ENCODE data around the gene EPHB1.

The EPHB1 gene

GRCh38 chr3:134761213-134761612 lies 33.8 kb upstream of the EPHB1 start:
- Histone ChIP-seq H3K9me3 (no peaks in the 10 kb centered on the region), H3K4me1 (no peaks in the 10 kb centered on the region), H3K4me3 (ENCODE audit: low read depth, low read length) (no peak overlapping the region), H3K36me3 (no peaks in the 10 kb centered on the region), H3K27me3 (no peaks in the 10 kb centered on the region; the same call in 1 of the 2 replicates)
- no peak for DNase-seq
- no peak for TF ChIP-seq CTCF (IDR thresholded peaks at IDR 0.05; ENCODE audit: low read depth, low read length)

DNA sequence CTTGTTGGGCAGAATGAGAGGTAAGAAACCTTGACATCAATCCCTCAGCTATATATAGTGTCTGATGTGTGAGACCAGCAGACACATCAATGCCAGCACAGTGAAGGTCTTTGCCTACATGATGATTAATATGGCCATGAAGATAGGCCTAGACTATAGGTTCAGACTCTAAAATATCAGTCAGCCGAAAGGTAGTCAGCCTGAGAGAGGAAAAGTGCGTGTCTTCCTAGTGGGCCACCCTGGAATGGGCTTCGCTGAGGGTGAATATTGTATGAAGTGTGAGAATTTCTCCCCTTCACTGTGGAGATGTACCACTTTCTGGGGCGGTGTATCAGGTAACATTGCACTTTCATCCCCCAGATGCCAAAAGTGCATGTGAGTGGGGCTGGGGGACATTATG lies 33.0 kb upstream of the EPHB1 start:
- Histone ChIP-seq H3K4me1 (no peaks in the 10 kb centered on the region), H3K27me3 (no peaks in the 10 kb centered on the region; the same call in 1 of the 2 replicates), H3K36me3 (no peaks in the 10 kb centered on the region), H3K4me3 (ENCODE audit: low read depth, low read length) (no peak overlapping the region), H3K9me3 (no peaks in the 10 kb centered on the region)
- no peak for TF ChIP-seq CTCF (IDR thresholded peaks at IDR 0.05; ENCODE audit: low read depth, low read length)
- no peak for DNase-seq

DNA sequence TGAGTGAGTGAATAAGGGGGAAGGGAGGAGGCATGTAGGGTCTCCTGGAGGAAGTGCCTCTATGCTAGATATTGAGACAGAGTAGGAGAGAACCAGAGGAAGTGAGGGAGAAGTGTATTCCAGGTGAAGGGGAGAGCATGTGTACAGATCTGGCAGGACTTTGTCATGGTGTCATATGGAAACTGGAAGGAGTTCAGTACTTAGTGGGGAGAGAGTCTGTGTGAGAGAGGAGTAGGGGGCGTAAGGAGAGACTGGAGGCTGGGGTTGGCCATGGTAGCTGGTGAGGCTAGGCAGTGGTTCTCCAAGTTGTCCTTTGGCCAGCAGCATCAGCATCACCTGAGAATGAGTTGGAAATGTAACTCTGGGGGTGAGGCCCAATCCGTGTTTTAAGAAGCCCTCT lies 29.6 kb upstream of the EPHB1 start:
- no peak for DNase-seq
- Histone ChIP-seq H3K36me3 (no peaks in the 10 kb centered on the region), H3K4me1 (no peaks in the 10 kb centered on the region), H3K27me3 (no peaks in the 10 kb centered on the region; the same call in 1 of the 2 replicates), H3K9me3 (no peaks in the 10 kb centered on the region), H3K4me3 (ENCODE audit: low read depth, low read length) (no peak overlapping the region)
- TF ChIP-seq CTCF (IDR thresholded peaks at IDR 0.05; ENCODE audit: low read depth, low read length), result no peak

DNA sequence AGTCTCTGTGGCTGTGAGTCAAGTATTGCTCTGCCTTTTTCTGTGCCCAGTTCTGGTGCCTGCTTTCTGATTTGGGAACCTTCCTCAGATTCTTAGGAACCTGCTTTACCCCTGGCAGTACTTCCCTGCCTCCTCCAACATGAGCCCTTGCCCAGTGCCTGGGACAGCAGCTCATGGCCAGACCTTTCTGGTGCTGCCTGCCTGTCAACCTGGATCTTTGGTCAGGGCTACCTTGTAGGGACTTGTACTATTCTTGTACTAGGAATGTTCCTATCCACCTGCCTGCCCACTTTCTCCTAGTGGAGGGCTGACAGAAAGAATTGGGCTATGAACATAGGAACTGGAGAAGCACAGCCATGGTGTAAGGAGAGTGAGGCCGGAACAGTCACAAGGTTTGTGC lies 28.8 kb upstream of the EPHB1 start:
- no peaks in the 10 kb centered on the region for H3K9me3 ChIP-seq
- no peak for DNase-seq

DNA sequence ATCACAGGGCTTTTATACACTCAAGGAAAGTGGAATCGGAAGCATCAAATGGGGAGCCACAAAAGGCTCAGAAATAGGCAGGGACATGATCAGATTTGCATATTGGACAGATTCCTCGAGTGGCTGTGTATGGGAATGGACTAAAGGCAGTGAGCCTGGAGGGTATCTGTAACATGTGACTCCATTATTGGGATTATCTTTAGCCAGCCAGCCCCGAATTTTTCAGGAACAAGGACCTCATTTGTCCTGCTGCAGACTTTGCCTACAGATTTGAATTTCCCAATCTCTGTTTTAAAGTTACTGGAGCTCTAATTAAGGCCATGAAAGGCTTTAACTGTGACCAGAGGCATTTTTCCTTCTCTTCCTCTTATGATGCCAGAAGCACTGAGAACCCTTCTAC lies 26.9 kb upstream of the EPHB1 start:
- DNase-seq, result no peak
- no peaks in the 10 kb centered on the region for H3K9me3 ChIP-seq
- no peaks in the 10 kb centered on the region for H3K36me3 ChIP-seq
- no peak overlapping the region for H3K4me3 ChIP-seq (ENCODE audit: low read depth, low read length)
- no peak for TF ChIP-seq CTCF (IDR thresholded peaks at IDR 0.05; ENCODE audit: low read depth, low read length)
- no peaks in the 10 kb centered on the region for H3K4me1 ChIP-seq
- no peaks in the 10 kb centered on the region; the same call in 1 of the 2 replicates for H3K27me3 ChIP-seq

More for the DNA sequence above, 28.8 kb upstream of the EPHB1 start:
- Histone ChIP-seq H3K36me3 (no peaks in the 10 kb centered on the region), H3K4me1 (no peaks in the 10 kb centered on the region), H3K4me3 (ENCODE audit: low read depth, low read length) (no peak overlapping the region), H3K27me3 (no peaks in the 10 kb centered on the region; the same call in 1 of the 2 replicates)
- no peak for TF ChIP-seq CTCF (IDR thresholded peaks at IDR 0.05; ENCODE audit: low read depth, low read length)

DNA sequence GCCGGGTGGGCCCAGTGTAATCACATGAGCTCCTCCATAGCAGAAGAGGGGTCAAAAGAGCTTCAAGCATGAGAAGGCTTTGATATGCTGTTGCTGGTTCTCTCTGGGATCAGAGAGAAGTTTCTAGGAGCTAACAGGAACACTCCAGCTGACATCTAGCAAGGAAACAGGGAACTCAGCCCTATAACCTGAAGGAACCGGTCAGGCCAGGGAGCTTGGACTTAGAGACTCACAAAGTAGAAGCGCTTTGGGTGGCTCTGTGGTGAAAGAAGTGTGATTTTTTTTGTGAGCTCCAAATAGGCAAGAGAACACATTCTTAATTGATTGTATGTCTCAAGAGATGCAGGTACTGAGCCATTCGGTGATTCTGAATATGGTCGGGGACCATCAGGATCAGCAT lies 26.2 kb upstream of the EPHB1 start:
- Histone ChIP-seq H3K36me3 (no peaks in the 10 kb centered on the region), H3K27me3 (no peaks in the 10 kb centered on the region; the same call in 1 of the 2 replicates), H3K9me3 (no peaks in the 10 kb centered on the region), H3K4me3 (ENCODE audit: low read depth, low read length) (no peak overlapping the region), H3K4me1 (no peaks in the 10 kb centered on the region)
- DNase-seq, result no peak
- no peak for TF ChIP-seq CTCF (IDR thresholded peaks at IDR 0.05; ENCODE audit: low read depth, low read length)
